Osteocyte (in vitro differentiated cells): ENCODE data around the gene PACS1. TPM values are rescaled to one million over a fixed set of nuclear protein-coding genes. Genes with fewer than 3 reads are reported as not detected.

ENCODE experiments used
- DNase-seq: peaks from one replicate; pipeline ENCODE4 v3.0.0; 2021; ENCODE audit warnings: mixed read lengths; ENCODE audit not compliant: unreplicated experiment; ENCODE audit errors: extremely low spot score
- H3K27ac Mint-ChIP-seq: one replicate; pipeline ENCODE4 v1.8.0; 2021; ENCODE audit warnings: mild to moderate bottlenecking, mixed read lengths; ENCODE audit not compliant: unreplicated experiment
- H3K27me3 Mint-ChIP-seq: one replicate; pipeline ENCODE4 v1.8.0; 2021; ENCODE audit warnings: mixed read lengths; ENCODE audit not compliant: unreplicated experiment
- H3K36me3 Mint-ChIP-seq: one replicate; pipeline ENCODE4 v1.8.0; 2021; ENCODE audit warnings: mixed read lengths; ENCODE audit not compliant: unreplicated experiment
- H3K4me1 Mint-ChIP-seq: one replicate; pipeline ENCODE4 v1.8.0; 2021; ENCODE audit warnings: mixed read lengths; ENCODE audit not compliant: unreplicated experiment
- H3K4me3 Mint-ChIP-seq: one replicate; pipeline ENCODE4 v1.8.0; 2021; ENCODE audit warnings: mild to moderate bottlenecking, moderate library complexity, mixed read lengths; ENCODE audit not compliant: unreplicated experiment
- H3K9me3 Mint-ChIP-seq: one replicate; pipeline ENCODE4 v1.8.0; 2021; ENCODE audit warnings: mixed read lengths; ENCODE audit not compliant: unreplicated experiment
- CTCF ChIP-seq: fragments of 200-600 bp; sonication (generic); IDR thresholded peaks from 2 replicates; pipeline ENCODE4 v1.5.0; 2021; ENCODE audit warnings: antibody characterized with exemption, mild to moderate bottlenecking, moderate library complexity
- total RNA-seq: library from RNA; stranded (reverse); gene quantifications from 2 replicates; pipeline ENCODE4 v1.2.1, GENCODE V29; 2021

The PACS1 gene
- total RNA-seq, 1 donor from 2014 or later = 83.8 TPM

- DNase-seq = no peak
- H3K27ac Mint-ChIP-seq = no peak overlapping the region
- H3K4me1 Mint-ChIP-seq = peaks cover 4% of the 10 kb centered on the region
- no peaks in the 10 kb centered on the region for H3K36me3 Mint-ChIP-seq
- no peak for TF ChIP-seq CTCF
- no peak overlapping the region for H3K4me3 Mint-ChIP-seq
- no peaks in the 10 kb centered on the region for H3K27me3 Mint-ChIP-seq
- H3K9me3 Mint-ChIP-seq = no peaks in the 10 kb centered on the region
These were observed 98.2 kb downstream of the PACS1 start for GRCh38 chr11:66168289-66168688.

GRCh38 chr11:66172146-66172545 lies 102.1 kb downstream of the PACS1 start:
- Mint-ChIP-seq H3K27ac (no peak overlapping the region), H3K4me1 (peaks cover 4% of the 10 kb centered on the region)

GRCh38 chr11:66176650-66177049 lies 106.6 kb downstream of the PACS1 start:
- H3K9me3 Mint-ChIP-seq = no peaks in the 10 kb centered on the region
- no peaks in the 10 kb centered on the region for H3K36me3 Mint-ChIP-seq
- no peaks in the 10 kb centered on the region for H3K27me3 Mint-ChIP-seq
- no peak for DNase-seq
- TF ChIP-seq CTCF = no peak
- H3K4me1 Mint-ChIP-seq = peaks cover 6% of the 10 kb centered on the region
- H3K4me3 Mint-ChIP-seq = no peak overlapping the region
- H3K27ac Mint-ChIP-seq = no peak overlapping the region

More at GRCh38 chr11:66172146-66172545, 102.1 kb downstream of the PACS1 start:
- no peak for TF ChIP-seq CTCF
- Mint-ChIP-seq H3K36me3 (no peaks in the 10 kb centered on the region), H3K9me3 (no peaks in the 10 kb centered on the region), H3K27me3 (no peaks in the 10 kb centered on the region), H3K4me3 (no peak overlapping the region)
- no peak for DNase-seq

GRCh38 chr11:66178183-66178582 lies 108.1 kb downstream of the PACS1 start:
- H3K9me3 Mint-ChIP-seq = no peaks in the 10 kb centered on the region
- H3K4me3 Mint-ChIP-seq = no peak overlapping the region
- TF ChIP-seq CTCF = no peak
- DNase-seq = no peak
- H3K27me3 Mint-ChIP-seq = no peaks in the 10 kb centered on the region
- H3K27ac Mint-ChIP-seq = no peak overlapping the region
- H3K36me3 Mint-ChIP-seq = no peaks in the 10 kb centered on the region
- H3K4me1 Mint-ChIP-seq = peaks cover 4% of the 10 kb centered on the region

- Mint-ChIP-seq H3K27ac (no peak overlapping the region), H3K4me1 (peaks cover 4% of the 10 kb centered on the region), H3K36me3 (no peaks in the 10 kb centered on the region), H3K9me3 (no peaks in the 10 kb centered on the region), H3K27me3 (no peaks in the 10 kb centered on the region), H3K4me3 (no peak overlapping the region)
- no peak for TF ChIP-seq CTCF
- no peak for DNase-seq
These were observed 108.8 kb downstream of the PACS1 start for GRCh38 chr11:66178871-66179270.
